SIG-M5 treated with dmso at 0.1 percent for 504 hours (cell line): ENCODE measurements around the gene GNAZ.

Experiments used
- DNase-seq: peaks from one replicate; lab custom pipeline; 2025; ENCODE audit not compliant: unreplicated experiment; lab: John Stamatoyannopoulos, UW

The GNAZ gene

GRCh38 chr22:23075525-23076216 is 5.4 kb downstream of the GNAZ start:
- no peak for DNase-seq

- DNase-seq, result no peak
Measured at GRCh38 chr22:23076896-23077572, 6.7 kb downstream of the GNAZ start.

GRCh38 chr22:23077627-23078461 is 7.5 kb downstream of the GNAZ start:
- no peak for DNase-seq

- no peak for DNase-seq
Measured at GRCh38 chr22:23078462-23078787, 8.1 kb downstream of the GNAZ start.

GRCh38 chr22:23079240-23079768 is 9.0 kb downstream of the GNAZ start:
- no peak for DNase-seq

GRCh38 chr22:23079814-23080521 is 9.6 kb downstream of the GNAZ start:
- no peak for DNase-seq

- no peak for DNase-seq
Measured at GRCh38 chr22:23080613-23081290, 10.4 kb downstream of the GNAZ start.

- no peak for DNase-seq
Measured at GRCh38 chr22:23082534-23083314, 12.4 kb downstream of the GNAZ start.

GRCh38 chr22:23083315-23084021 is 13.1 kb downstream of the GNAZ start:
- no peak for DNase-seq

GRCh38 chr22:23084453-23085350 is 14.4 kb downstream of the GNAZ start:
- DNase-seq, result no peak

GRCh38 chr22:23085351-23085671 is 15.0 kb downstream of the GNAZ start:
- DNase-seq, result no peak

- DNase-seq, result no peak
Measured at GRCh38 chr22:23085785-23086184, 15.5 kb downstream of the GNAZ start.

GRCh38 chr22:23086263-23086662 is 15.9 kb downstream of the GNAZ start:
- DNase-seq, result no peak

- DNase-seq, result no peak
Measured at GRCh38 chr22:23086787-23087186, 16.5 kb downstream of the GNAZ start.

GRCh38 chr22:23088199-23088604 is 17.9 kb downstream of the GNAZ start:
- DNase-seq, result no peak

GRCh38 chr22:23089010-23089409 is 18.7 kb downstream of the GNAZ start:
- no peak for DNase-seq

- no peak for DNase-seq
Measured at GRCh38 chr22:23089633-23090456, 19.5 kb downstream of the GNAZ start.

- no peak for DNase-seq
Measured at GRCh38 chr22:23090457-23090835, 20.1 kb downstream of the GNAZ start.
